ENCODE data around the gene SLC51B.

Gene SLC51B

DNA sequence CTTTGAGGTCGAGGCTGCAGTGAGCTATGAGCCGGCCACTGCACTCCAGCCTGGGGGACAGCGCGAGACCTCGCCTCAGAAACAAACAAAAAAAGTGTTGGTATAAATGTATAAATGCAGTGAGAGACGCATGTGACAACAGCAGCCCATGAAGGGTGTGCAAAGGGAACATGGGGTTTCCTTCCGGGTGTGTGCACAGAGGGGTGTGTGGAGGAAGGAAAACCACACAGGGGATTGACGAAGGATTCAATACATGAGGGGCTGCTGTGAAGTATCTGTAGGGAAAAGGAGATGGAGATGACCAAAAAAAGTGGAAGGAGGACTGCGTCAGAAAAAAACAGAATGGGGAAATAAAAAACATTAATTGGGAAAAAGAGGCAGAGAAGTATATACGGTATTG, 16.8 kb upstream of the SLC51B start:
- Histone ChIP-seq H3K4me3 (ENCODE audit: low read depth, low read length) (peak overlapping the region; percentile 93), H3K27me3 (ENCODE audit: control insufficient read depth, insufficient read depth, low read length) (no peaks in the 10 kb centered on the region), H3K9me3 (ENCODE audit: control insufficient read depth, insufficient read depth, low read length) (no peaks in the 10 kb centered on the region), H3K4me1 (ENCODE audit: control insufficient read depth, insufficient read depth, low read length) (peaks cover 5% of the 10 kb centered on the region; the same call in 1 of the 2 replicates), H3K9ac (ENCODE audit: low read depth, low read length) (no peak overlapping the region), H3K36me3 (ENCODE audit: control insufficient read depth, insufficient read depth, low read length) (peaks cover 31% of the 10 kb centered on the region), H3K27ac (ENCODE audit: low read depth, low read length) (no peak overlapping the region)

DNA sequence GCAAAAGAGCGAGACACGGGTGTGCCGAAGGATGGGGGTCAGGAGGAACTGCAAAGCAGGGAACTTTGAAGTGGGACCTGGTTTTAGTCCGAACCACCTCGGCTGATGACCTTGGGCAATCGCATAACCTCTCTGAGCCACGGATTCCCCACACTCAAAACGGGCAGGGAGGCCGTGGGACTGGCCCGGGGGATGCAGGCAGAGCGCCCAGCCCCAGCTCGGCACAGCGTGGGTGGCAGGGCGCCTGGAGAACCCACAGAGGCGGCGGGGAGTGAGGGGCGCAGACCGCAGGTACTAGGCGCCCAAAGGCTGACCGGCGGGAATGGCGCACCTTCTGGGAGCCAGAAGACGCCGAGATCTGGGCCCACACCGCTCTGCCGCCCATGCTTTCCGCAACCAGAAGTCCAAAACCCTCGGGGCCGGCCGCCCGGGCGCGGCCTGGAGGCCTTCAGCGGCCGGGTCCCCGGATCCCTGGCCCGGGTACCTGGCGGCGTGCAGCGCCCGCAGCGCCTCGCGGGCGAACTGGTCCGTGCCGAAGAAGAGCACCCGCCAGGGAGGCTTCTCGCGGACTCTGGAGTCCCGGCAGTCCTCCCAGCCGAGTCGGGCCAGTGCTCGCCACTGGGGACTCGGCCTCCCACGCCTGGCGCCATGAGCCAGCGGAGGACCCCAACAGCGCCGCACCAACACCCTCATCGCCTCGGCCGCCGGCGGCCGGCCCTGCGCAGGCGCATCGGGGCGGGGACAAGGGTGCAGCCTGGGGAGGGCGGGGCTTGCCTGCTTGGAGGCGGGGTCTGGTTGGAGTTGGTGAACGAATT, 16.1 kb upstream of the SLC51B start, which contains the start of gene MTFMT:
Gene MTFMT (minus strand): TSS at position 719 of the 815 bp plus-strand sequence. CDS start 26 bp downstream, at position 693.
- H3K27ac ChIP-seq (ENCODE audit: low read depth, low read length), result peak within 1 kb of the TSS; percentile 50
- H3K9me3 ChIP-seq (ENCODE audit: control insufficient read depth, insufficient read depth, low read length), result no peaks in the 10 kb centered on the region
- H3K4me3 ChIP-seq (ENCODE audit: low read depth, low read length), result peak within 1 kb of the TSS; percentile 93
- peaks cover 28% of the 10 kb centered on the region for H3K36me3 ChIP-seq (ENCODE audit: control insufficient read depth, insufficient read depth, low read length)
- peak within 1 kb of the TSS; percentile 76 for H3K9ac ChIP-seq (ENCODE audit: low read depth, low read length)
- H3K4me1 ChIP-seq (ENCODE audit: control insufficient read depth, insufficient read depth, low read length), result peaks cover 5% of the 10 kb centered on the region; the same call in 1 of the 2 replicates
- H3K27me3 ChIP-seq (ENCODE audit: control insufficient read depth, insufficient read depth, low read length), result no peaks in the 10 kb centered on the region

DNA sequence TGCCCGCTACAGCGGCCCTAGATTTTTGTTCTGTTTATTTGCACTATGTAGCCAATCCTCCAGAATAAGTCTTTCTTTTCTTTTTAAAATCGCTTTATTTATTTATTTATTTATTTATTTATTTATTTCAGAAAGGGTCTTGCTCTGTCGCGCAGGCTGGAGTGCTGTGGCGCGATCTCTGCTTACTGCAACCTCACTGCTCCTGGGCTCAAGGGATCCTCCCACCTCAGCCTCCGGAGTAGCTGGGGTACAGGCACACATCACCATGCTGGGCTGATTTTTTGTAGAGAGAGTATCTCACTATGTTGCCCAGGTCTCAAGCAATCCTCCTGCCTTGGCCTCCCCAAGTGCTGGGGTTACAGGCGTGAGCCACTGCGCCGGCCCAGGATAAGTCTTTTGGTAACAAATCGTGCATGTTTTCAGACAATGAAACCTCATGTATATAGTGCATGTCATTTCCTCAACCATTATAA, 15.4 kb upstream of the SLC51B start:
- Histone ChIP-seq H3K4me3 (ENCODE audit: low read depth, low read length) (peak overlapping the region; percentile 93; the same call in 1 of the 2 replicates), H3K9me3 (ENCODE audit: control insufficient read depth, insufficient read depth, low read length) (no peaks in the 10 kb centered on the region), H3K27me3 (ENCODE audit: control insufficient read depth, insufficient read depth, low read length) (no peaks in the 10 kb centered on the region), H3K36me3 (ENCODE audit: control insufficient read depth, insufficient read depth, low read length) (peaks cover 22% of the 10 kb centered on the region), H3K27ac (ENCODE audit: low read depth, low read length) (no peak overlapping the region), H3K9ac (ENCODE audit: low read depth, low read length) (no peak overlapping the region), H3K4me1 (ENCODE audit: control insufficient read depth, insufficient read depth, low read length) (peaks cover 5% of the 10 kb centered on the region; the same call in 1 of the 2 replicates)

DNA sequence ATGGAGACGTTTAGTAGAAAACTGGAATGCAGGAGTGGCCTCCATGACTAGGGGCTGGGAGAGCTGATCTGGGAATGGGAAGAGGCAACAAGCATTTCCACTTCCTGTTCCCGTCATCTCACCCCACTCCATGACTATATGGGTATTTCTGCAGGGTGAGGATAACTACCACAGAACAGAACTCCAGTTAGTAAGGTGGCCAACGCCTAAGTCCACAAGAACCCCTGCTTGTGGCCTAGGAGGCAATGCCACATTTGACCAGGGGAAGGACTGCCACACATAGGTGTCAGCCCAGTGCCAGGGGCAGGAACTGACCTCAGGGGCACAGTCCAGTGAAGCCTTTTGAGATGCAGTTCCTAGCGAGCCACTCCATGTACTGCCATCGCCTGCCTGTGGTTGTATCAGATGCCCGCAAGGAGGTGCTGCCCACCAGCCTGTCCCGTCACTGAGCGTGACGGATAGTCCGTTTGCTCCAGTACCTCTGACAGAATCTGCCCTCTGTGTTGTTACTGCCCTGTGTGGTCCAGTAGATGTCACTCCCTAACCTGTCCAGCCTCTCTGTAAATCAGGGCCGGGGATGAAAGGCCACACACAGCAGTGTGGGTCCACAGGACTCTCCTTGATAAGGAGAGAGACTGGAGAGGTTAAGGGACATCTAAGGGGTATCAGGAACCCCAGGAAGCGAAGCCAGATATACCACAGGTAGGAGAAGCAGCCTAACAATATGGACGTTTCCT, 12.2 kb upstream of the SLC51B start:
- Histone ChIP-seq H3K4me3 (ENCODE audit: low read depth, low read length) (no peak overlapping the region), H3K36me3 (ENCODE audit: control insufficient read depth, insufficient read depth, low read length) (no peaks in the 10 kb centered on the region), H3K27ac (ENCODE audit: low read depth, low read length) (no peak overlapping the region), H3K9me3 (ENCODE audit: control insufficient read depth, insufficient read depth, low read length) (no peaks in the 10 kb centered on the region), H3K27me3 (ENCODE audit: control insufficient read depth, insufficient read depth, low read length) (no peaks in the 10 kb centered on the region), H3K4me1 (ENCODE audit: control insufficient read depth, insufficient read depth, low read length) (peaks cover 5% of the 10 kb centered on the region; the same call in 1 of the 2 replicates), H3K9ac (ENCODE audit: low read depth, low read length) (no peak overlapping the region)

DNA sequence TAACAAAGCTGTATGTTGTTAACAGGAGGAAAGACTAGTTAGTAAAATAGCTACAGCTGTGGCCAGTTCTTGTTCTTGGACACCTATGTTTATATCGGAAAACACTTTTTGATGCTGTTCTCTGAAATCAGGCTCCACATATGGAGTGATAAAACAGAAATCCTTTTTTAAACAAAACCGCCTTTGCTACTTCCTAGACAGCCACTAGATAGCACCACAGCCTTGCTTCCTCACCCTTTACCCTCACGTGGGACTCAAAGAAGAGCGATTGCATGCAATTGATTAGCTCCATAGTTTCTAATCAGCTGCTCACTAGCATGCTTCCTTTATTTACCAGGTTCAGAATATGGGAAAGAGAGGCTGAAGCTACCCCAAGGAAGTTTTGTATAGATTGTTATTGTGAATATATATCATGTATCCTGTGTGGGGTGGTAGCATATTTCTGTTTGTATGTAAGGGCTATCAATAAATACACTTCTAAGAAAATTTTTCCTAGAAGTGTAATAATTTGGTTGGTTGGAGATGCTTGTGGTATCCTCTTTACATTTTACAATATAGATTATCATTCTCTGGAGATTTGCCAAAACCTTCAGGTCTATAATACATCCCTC, 11.4 kb upstream of the SLC51B start:
- Histone ChIP-seq H3K9me3 (ENCODE audit: control insufficient read depth, insufficient read depth, low read length) (no peaks in the 10 kb centered on the region), H3K36me3 (ENCODE audit: control insufficient read depth, insufficient read depth, low read length) (no peaks in the 10 kb centered on the region), H3K27ac (ENCODE audit: low read depth, low read length) (no peak overlapping the region), H3K4me3 (ENCODE audit: low read depth, low read length) (no peak overlapping the region), H3K9ac (ENCODE audit: low read depth, low read length) (no peak overlapping the region), H3K27me3 (ENCODE audit: control insufficient read depth, insufficient read depth, low read length) (no peaks in the 10 kb centered on the region), H3K4me1 (ENCODE audit: control insufficient read depth, insufficient read depth, low read length) (no peaks in the 10 kb centered on the region)

DNA sequence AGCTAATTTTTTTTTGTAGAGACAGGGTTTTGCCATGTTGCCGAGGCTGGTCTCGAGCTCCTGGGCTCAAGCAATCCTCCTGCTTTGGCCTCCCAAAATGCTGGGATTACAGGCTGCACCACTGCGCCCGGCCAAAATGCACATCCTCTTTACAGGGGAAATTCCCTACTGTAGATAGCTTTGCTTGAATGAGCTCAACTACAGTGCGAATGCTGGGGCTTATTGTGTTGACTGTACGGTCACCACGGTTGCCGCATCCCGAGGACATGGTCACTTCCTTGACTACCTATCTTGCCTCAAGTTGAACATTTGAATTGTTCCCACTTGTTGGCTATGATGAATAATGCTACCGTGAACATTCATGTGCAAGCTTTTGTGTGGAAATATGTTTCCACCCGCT, 10.5 kb upstream of the SLC51B start:
- no peaks in the 10 kb centered on the region for H3K36me3 ChIP-seq (ENCODE audit: control insufficient read depth, insufficient read depth, low read length)
- H3K9me3 ChIP-seq (ENCODE audit: control insufficient read depth, insufficient read depth, low read length), result no peaks in the 10 kb centered on the region
- no peaks in the 10 kb centered on the region for H3K27me3 ChIP-seq (ENCODE audit: control insufficient read depth, insufficient read depth, low read length)
- no peak overlapping the region for H3K4me3 ChIP-seq (ENCODE audit: low read depth, low read length)
- H3K9ac ChIP-seq (ENCODE audit: low read depth, low read length), result no peak overlapping the region
- H3K27ac ChIP-seq (ENCODE audit: low read depth, low read length), result no peak overlapping the region
- H3K4me1 ChIP-seq (ENCODE audit: control insufficient read depth, insufficient read depth, low read length), result no peaks in the 10 kb centered on the region

DNA sequence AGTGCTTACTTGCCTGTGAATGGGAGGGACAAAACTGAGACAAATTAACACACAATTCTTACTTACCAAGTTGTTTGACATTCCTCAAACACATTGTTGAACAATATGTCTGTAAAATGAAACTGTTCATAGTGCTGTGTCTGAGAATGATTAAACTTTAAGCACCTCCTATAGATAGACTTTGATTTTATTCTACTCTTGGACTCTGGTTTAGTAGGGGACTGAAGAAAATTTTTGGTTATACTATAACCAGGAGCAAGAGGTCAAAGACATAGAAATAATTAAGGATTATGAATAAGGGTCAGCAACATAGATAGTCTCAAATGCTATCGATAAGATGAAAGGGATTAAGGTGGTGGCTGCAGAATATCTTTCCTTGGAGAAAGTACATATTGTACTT, 7.9 kb upstream of the SLC51B start:
- no peak overlapping the region for H3K4me3 ChIP-seq (ENCODE audit: low read depth, low read length)
- no peaks in the 10 kb centered on the region for H3K4me1 ChIP-seq (ENCODE audit: control insufficient read depth, insufficient read depth, low read length)
- H3K27ac ChIP-seq (ENCODE audit: low read depth, low read length), result no peak overlapping the region
- H3K9me3 ChIP-seq (ENCODE audit: control insufficient read depth, insufficient read depth, low read length), result no peaks in the 10 kb centered on the region
- no peak overlapping the region for H3K9ac ChIP-seq (ENCODE audit: low read depth, low read length)
- H3K36me3 ChIP-seq (ENCODE audit: control insufficient read depth, insufficient read depth, low read length), result no peaks in the 10 kb centered on the region
- H3K27me3 ChIP-seq (ENCODE audit: control insufficient read depth, insufficient read depth, low read length), result no peaks in the 10 kb centered on the region

DNA sequence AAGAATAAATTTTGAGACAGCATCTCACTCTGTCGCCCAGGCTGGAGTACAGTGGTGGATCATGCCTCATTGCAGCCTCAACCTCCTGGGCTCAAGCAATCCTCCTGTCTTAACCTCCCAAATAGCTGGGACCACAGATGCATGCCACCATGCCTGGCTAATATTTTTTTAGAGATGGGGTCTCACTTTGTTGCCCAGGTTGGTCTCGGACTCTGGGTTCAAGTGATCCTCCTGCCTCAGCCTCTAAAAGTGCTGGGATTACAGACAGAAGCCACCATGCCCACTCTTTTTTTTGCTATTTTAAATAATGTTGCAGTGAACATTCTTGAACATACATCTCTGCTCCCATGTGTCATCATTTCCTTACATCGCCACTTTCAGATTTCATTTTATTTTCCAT, 6.8 kb upstream of the SLC51B start:
- H3K4me3 ChIP-seq (ENCODE audit: low read depth, low read length), result no peak overlapping the region
- no peaks in the 10 kb centered on the region for H3K36me3 ChIP-seq (ENCODE audit: control insufficient read depth, insufficient read depth, low read length)
- no peaks in the 10 kb centered on the region for H3K4me1 ChIP-seq (ENCODE audit: control insufficient read depth, insufficient read depth, low read length)

DNA sequence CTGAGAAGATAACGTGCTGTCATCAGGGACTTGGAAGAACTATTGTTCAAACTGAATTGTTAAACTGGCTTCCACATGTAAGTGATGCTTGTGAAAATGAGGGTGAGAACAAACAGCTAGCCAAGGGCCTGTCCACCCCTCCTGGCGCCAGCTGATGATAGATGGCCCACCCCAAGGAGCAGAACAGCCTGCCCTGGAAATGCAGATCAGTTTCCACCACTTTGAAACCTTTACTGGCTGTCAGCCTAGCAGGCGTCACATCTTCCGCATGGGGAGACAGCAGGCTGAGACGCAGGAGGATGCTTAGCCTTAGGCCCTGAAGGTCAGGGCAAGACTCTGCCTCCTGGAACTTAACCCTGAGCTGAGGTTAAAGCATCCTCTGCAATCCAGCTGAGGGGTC, 6.4 kb upstream of the SLC51B start:
- H3K9me3 ChIP-seq (ENCODE audit: control insufficient read depth, insufficient read depth, low read length), result no peaks in the 10 kb centered on the region
- H3K4me1 ChIP-seq (ENCODE audit: control insufficient read depth, insufficient read depth, low read length), result no peaks in the 10 kb centered on the region
- no peak overlapping the region for H3K4me3 ChIP-seq (ENCODE audit: low read depth, low read length)
- no peak overlapping the region for H3K9ac ChIP-seq (ENCODE audit: low read depth, low read length)
- no peak overlapping the region for H3K27ac ChIP-seq (ENCODE audit: low read depth, low read length)
- no peaks in the 10 kb centered on the region for H3K36me3 ChIP-seq (ENCODE audit: control insufficient read depth, insufficient read depth, low read length)
- H3K27me3 ChIP-seq (ENCODE audit: control insufficient read depth, insufficient read depth, low read length), result no peaks in the 10 kb centered on the region

More for the DNA sequence above, 6.8 kb upstream of the SLC51B start:
- H3K9ac ChIP-seq (ENCODE audit: low read depth, low read length), result no peak overlapping the region
- no peaks in the 10 kb centered on the region for H3K27me3 ChIP-seq (ENCODE audit: control insufficient read depth, insufficient read depth, low read length)
- H3K9me3 ChIP-seq (ENCODE audit: control insufficient read depth, insufficient read depth, low read length), result no peaks in the 10 kb centered on the region
- H3K27ac ChIP-seq (ENCODE audit: low read depth, low read length), result no peak overlapping the region

DNA sequence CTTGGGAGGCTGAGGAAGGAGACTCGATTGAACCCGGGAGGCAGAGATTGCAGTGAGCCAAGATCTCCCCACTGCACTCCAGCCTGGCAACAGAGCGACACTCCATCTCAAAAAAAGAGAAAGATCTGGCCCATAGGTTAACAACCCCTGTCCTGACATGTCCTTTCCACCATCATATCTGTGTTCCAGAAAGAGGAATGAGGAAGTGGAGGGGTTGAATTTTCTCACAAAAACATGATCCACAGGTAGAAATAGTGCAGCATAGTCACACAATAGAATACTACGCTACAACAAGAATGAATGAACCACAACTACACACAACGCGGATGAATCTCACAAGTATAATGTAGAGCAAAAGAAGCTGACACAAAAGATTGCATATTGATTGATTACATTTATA, 4.7 kb upstream of the SLC51B start:
- Histone ChIP-seq H3K4me1 (ENCODE audit: control insufficient read depth, insufficient read depth, low read length) (no peaks in the 10 kb centered on the region), H3K27me3 (ENCODE audit: control insufficient read depth, insufficient read depth, low read length) (no peaks in the 10 kb centered on the region), H3K36me3 (ENCODE audit: control insufficient read depth, insufficient read depth, low read length) (no peaks in the 10 kb centered on the region), H3K9ac (ENCODE audit: low read depth, low read length) (no peak overlapping the region), H3K9me3 (ENCODE audit: control insufficient read depth, insufficient read depth, low read length) (no peaks in the 10 kb centered on the region), H3K4me3 (ENCODE audit: low read depth, low read length) (no peak overlapping the region), H3K27ac (ENCODE audit: low read depth, low read length) (no peak overlapping the region)
